Liver (tissue), 3 donors: ENCODE results near the gene ASCL2.

Experiments
- CTCF ChIP-seq: fragments of 150-350 bp; IDR thresholded peaks from 2 replicates; pipeline ENCODE4 v1.5.1; 2017; ENCODE audit warnings: improper control_type of control experiment, low read depth, low read length; ENCODE audit not compliant: missing input control
- FOXA1 ChIP-seq: IDR thresholded peaks from 2 replicates; pipeline ENCODE4 v1.6.1; 2016; ENCODE audit warnings: antibody characterized with exemption
- GABPA ChIP-seq, 2 donors: IDR thresholded peaks in 1 of 2; conservative IDR thresholded peaks in 1 of 2; 2 replicates each; pipeline ENCODE4 v1.6.1; 2016; ENCODE audit warnings: antibody characterized with exemption in 2 of 2, mild to moderate bottlenecking in 1 of 2, moderate library complexity in 1 of 2
- HNF4G ChIP-seq: IDR thresholded peaks from 2 replicates; pipeline ENCODE4 v1.6.1; 2016; ENCODE audit warnings: antibody characterized with exemption
- MAX ChIP-seq: IDR thresholded peaks from 2 replicates; pipeline ENCODE4 v1.6.1; 2016; ENCODE audit warnings: antibody characterized with exemption
- RAD21 ChIP-seq, 2 donors: IDR thresholded peaks; 2 replicates each; pipeline ENCODE4 v1.6.1; 2016; ENCODE audit warnings: antibody characterized with exemption in 2 of 2, mild to moderate bottlenecking in 2 of 2
- RXRA ChIP-seq, 2 donors: IDR thresholded peaks; 2 replicates each; pipeline ENCODE4 v1.6.1; 2017 to 2018; ENCODE audit warnings: antibody characterized with exemption in 2 of 2, mild to moderate bottlenecking in 1 of 2
- TAF1 ChIP-seq: conservative IDR thresholded peaks from 2 replicates; pipeline ENCODE4 v1.6.1; 2016; ENCODE audit warnings: antibody characterized with exemption, mild to moderate bottlenecking
- donor health status: healthy.
- donor health status: healthy.

GRCh38 chr11:2300936-2301630 is 30.7 kb upstream of the ASCL2 start:
- no peak for TF ChIP-seq CTCF
- TF ChIP-seq TAF1 = no peak
- TF ChIP-seq RXRA (IDR thresholded peaks at IDR 0.05) = no peak
- no peak for TF ChIP-seq HNF4G
- TF ChIP-seq MAX = no peak
- TF ChIP-seq GABPA (IDR thresholded peaks at IDR 0.05 in 1 of 2, conservative IDR thresholded peaks at IDR 0.05 in 1 of 2) = no peak
- TF ChIP-seq RAD21 (IDR thresholded peaks at IDR 0.05) = no peak
- no peak for TF ChIP-seq FOXA1
